Naive thymus-derived CD4-positive, alpha-beta T cell (primary cell): Measurements from ENCODE around the gene MEX3C. TPM values are rescaled to one million over a fixed set of nuclear protein-coding genes. Genes with fewer than 3 reads are reported as not detected.
A peak's percentile ranks its signal among the peaks of the same experiment; 100 is the strongest.

Experiments used
- ATAC-seq: fragments of 150-1000 bp; cut with Tn5 transposase; 2 replicates; pipeline ENCODE4 v1.10.0; 2021; ENCODE audit warnings: mild to moderate bottlenecking, moderate library complexity
- CTCF ChIA-PET: fragments of 350-600 bp; sonication (Branson Sonifier 250); formaldehyde crosslinking; loops from one replicate; lab custom pipeline; 2021; ENCODE audit warnings: antibody characterized with exemption; lab: Charles Lee
- POLR2A ChIA-PET: fragments of 350-600 bp; sonication (Branson Sonifier 250); formaldehyde crosslinking; loops from one replicate; lab custom pipeline; 2021; ENCODE audit warnings: antibody characterized with exemption, inconsistent platforms; lab: Charles Lee
- DNase-seq, 9 donors: peaks; one replicate each; pipeline versions ENCODE4 v3.0.0 to v3.0.0-alpha.2; 2020 to 2022; ENCODE audit warnings: mixed read lengths in 1 of 9
- H3K27ac ChIP-seq: one replicate; pipeline ENCODE4 v1.7.0; 2013; ENCODE audit warnings: mild to moderate bottlenecking, low read depth, low read length, moderate library complexity
- H3K27me3 ChIP-seq, 2 donors: one replicate each; pipeline ENCODE4 v1.7.0; 2013; ENCODE audit warnings: low read length in 2 of 2, mild to moderate bottlenecking in 2 of 2, moderate library complexity in 2 of 2; ENCODE audit not compliant: control insufficient read depth in 2 of 2, insufficient read depth in 2 of 2
- H3K36me3 ChIP-seq, 3 experiments: 1 replicate in 2 of 3; 2 replicates in 1 of 3; pipeline ENCODE4 v1.7.0; 2013; ENCODE audit warnings: low read length in 3 of 3, mild to moderate bottlenecking in 3 of 3, moderate library complexity in 1 of 3; ENCODE audit not compliant: insufficient read depth in 3 of 3, control insufficient read depth in 2 of 3
- H3K4me1 ChIP-seq, 2 donors: one replicate each; pipeline ENCODE4 v1.7.0; 2013; ENCODE audit warnings: low read length in 2 of 2, mild to moderate bottlenecking in 2 of 2, moderate library complexity in 1 of 2; ENCODE audit not compliant: control insufficient read depth in 2 of 2, insufficient read depth in 2 of 2
- H3K4me3 ChIP-seq: 2 replicates; pipeline ENCODE4 v1.7.0; 2013; ENCODE audit warnings: mild to moderate bottlenecking, low read length
- H3K9me3 ChIP-seq, 3 experiments: 1 replicate in 2 of 3; 2 replicates in 1 of 3; pipeline ENCODE4 v1.7.0; 2013; ENCODE audit warnings: low read length in 3 of 3; ENCODE audit not compliant: control insufficient read depth in 2 of 3
- H3K27ac Mint-ChIP-seq, 9 donors: one replicate each; pipeline ENCODE4 v1.8.0; 2020 to 2022; ENCODE audit warnings: mixed read lengths in 9 of 9, mild to moderate bottlenecking in 8 of 9, moderate library complexity in 5 of 9, inconsistent platforms in 2 of 9
- H3K27me3 Mint-ChIP-seq, 5 donors: one replicate each; pipeline ENCODE4 v1.8.0; 2021 to 2022; ENCODE audit warnings: mixed read lengths in 5 of 5, mild to moderate bottlenecking in 1 of 5
- H3K36me3 Mint-ChIP-seq, 5 donors: one replicate each; pipeline ENCODE4 v1.8.0; 2020 to 2022; ENCODE audit warnings: mixed read lengths in 5 of 5, mild to moderate bottlenecking in 3 of 5, inconsistent platforms in 1 of 5
- H3K4me1 Mint-ChIP-seq, 7 donors: one replicate each; pipeline ENCODE4 v1.8.0; 2020 to 2022; ENCODE audit warnings: mixed read lengths in 7 of 7, mild to moderate bottlenecking in 3 of 7, inconsistent platforms in 1 of 7
- H3K4me3 Mint-ChIP-seq, 10 donors: one replicate each; pipeline ENCODE4 v1.8.0; 2020 to 2022; ENCODE audit warnings: mild to moderate bottlenecking in 10 of 10, mixed read lengths in 10 of 10, moderate library complexity in 6 of 10, inconsistent platforms in 2 of 10
- H3K9me3 Mint-ChIP-seq, 11 donors: one replicate each; pipeline ENCODE4 v1.8.0; 2020 to 2022; ENCODE audit warnings: mixed read lengths in 11 of 11, mild to moderate bottlenecking in 4 of 11, inconsistent platforms in 1 of 11, moderate library complexity in 1 of 11
- intact Hi-C, 2 donors: fragments of 100-400 bp; cut with micrococcal nuclease; formaldehyde crosslinking; loops; one replicate each; pipeline ENCODE4 v1.15.1; 2023
- polyA plus RNA-seq, 2 donors: library from polyadenylated mRNA; unstranded; fragments of 300-500 nt; fragmentation: Illumina TruSeq; gene quantifications; one replicate each; pipeline ENCODE4 v1.2.3, GENCODE V29; 2021
- total RNA-seq, 6 experiments: library from RNA in 5 of 6; stranded (reverse) in 5 of 6; gene quantifications; 1 replicate in 5 of 6; 2 replicates in 1 of 6; pipeline ENCODE4 v1.2.3 and lab custom pipeline; 2021 to 2026

MEX3C gene
- total and polyA plus RNA-seq, 7 experiments from 2014 or later = 4.3 to 68.8 (median 49.9) TPM

DNA sequence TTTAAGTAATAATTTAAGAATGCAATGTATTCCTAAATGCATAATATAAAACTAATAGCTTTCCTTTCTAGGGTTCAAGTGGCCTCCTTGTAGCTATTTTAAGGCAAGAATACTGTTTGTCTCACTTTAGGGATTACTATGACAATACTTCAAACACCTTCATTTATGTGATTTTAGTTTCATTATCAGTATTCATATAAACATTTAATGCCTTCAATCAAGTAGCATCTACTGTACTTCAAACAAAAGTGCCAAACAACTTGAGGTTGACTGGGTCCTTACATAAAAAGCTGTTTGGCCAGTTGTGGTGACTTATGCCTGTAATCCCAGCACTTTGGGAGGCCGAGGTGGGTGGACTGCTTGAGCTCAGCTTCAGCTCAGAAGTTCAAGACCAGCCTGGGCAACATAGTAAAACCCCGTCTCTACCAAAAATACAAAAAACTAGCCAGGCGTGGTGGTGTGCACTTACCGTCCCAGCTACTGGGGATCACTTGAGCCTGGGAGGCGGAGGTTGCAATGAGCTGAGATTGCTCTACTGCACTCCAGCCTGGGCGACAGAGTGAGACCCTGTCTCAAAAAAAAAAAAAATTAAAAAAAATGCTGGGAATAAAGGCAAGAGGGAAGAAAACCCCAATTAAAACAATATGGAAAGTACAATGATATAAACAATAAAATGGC is 9.3 kb downstream of the MEX3C start:
- Histone ChIP-seq H3K4me3 (no peak overlapping the region), H3K27me3 (no peaks in the 10 kb centered on the region), H3K27ac (no peak overlapping the region), H3K36me3 (peaks cover 0 to 4% (median 0%) of the 10 kb centered on the region in 3 experiments), H3K4me1 (peaks cover 30 to 77% of the 10 kb centered on the region in 2 donors), H3K9me3 (no peaks in the 10 kb centered on the region)
- H3K27ac Mint-ChIP-seq = peak overlapping the region in 4 of 9 donors; percentile 42 to 77 (median 52)
- peaks cover 0 to 27% (median 17%) of the 10 kb centered on the region in 5 donors for H3K36me3 Mint-ChIP-seq
- no peaks in the 10 kb centered on the region for H3K27me3 Mint-ChIP-seq
- ChIA-PET POLR2A (interaction anchor here (0.9 to 2.8 kb wide), 3 partner anchors 8 to 310 kb away, joined by 3 to 16 read pairs (median 3); partner anchors contain the start of gene MEX3C), CTCF (no interaction called here)
- peak overlapping the region in 4 of 10 donors; percentile 16 to 62 (median 58) for H3K4me3 Mint-ChIP-seq
- peak; percentile 16 for ATAC-seq
- H3K9me3 Mint-ChIP-seq = no peaks in the 10 kb centered on the region
- DNase-seq = peak in 1 of 9 donors; percentile 20
- intact Hi-C loops = loop anchor here in 1 of 2 donors (1.0 kb wide), 1 partner anchor 8 kb away; no protein-coding TSS in a partner anchor
- peaks cover 35 to 89% (median 80%) of the 10 kb centered on the region in 7 donors for H3K4me1 Mint-ChIP-seq

DNA sequence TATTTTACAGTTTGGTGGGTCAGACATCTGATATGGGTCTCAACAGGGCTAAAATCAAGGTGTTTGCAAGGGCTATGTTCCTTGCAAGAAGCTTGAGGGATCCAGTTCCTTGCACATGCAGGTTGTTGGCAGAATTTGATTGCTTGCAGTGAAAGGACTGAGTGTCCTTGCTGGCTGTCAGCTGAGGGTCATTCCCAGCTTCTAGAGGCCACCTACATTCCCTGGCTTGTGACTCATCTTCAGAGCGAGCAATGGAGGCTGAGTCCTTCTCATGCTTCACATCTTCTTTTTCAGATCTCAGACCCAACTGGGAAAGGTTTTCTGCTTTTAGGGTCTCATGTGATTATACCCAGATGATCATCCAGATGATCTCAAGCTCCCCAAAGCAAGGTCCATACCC is 12.4 kb downstream of the MEX3C start:
- intact Hi-C loops = no loop called here
- H3K4me3 ChIP-seq = no peak overlapping the region
- no peaks in the 10 kb centered on the region for H3K9me3 Mint-ChIP-seq
- ATAC-seq = no peak
- peak overlapping the region in 1 of 9 donors; percentile 54 for H3K27ac Mint-ChIP-seq
- H3K4me1 ChIP-seq = peaks cover 9 to 66% of the 10 kb centered on the region in 2 donors
- H3K36me3 Mint-ChIP-seq = peaks cover 0 to 28% (median 20%) of the 10 kb centered on the region in 5 donors
- no peaks in the 10 kb centered on the region for H3K9me3 ChIP-seq
- ChIA-PET POLR2A (interaction anchor here (0.9 kb wide), 1 partner anchor 10 kb away, joined by 3 read pairs; no protein-coding TSS in a partner anchor), CTCF (no interaction called here)
- H3K27me3 ChIP-seq = no peaks in the 10 kb centered on the region
- H3K27ac ChIP-seq = no peak overlapping the region
- peaks cover 0 to 4% (median 0%) of the 10 kb centered on the region in 3 experiments for H3K36me3 ChIP-seq
- DNase-seq = no peak
- H3K27me3 Mint-ChIP-seq = no peaks in the 10 kb centered on the region
- H3K4me3 Mint-ChIP-seq = no peak overlapping the region
- H3K4me1 Mint-ChIP-seq = peaks cover 31 to 88% (median 75%) of the 10 kb centered on the region in 7 donors

DNA sequence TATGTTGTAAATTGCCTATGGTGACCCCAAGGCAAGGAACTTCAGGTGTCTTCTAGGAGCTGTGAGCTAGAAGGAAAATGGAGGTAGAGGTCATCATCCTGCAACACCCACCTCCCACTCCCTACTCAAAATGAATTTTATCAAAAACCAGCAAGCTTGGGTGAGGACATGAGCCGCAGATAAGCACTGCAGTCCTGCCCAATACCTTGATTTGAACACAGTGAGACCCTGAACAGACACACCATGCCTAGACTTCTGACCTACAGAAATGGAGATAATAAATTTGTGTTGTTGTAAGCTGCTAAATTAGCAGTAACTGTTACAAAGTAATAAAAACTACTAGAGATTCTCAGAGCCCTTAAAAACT is 13.4 kb downstream of the MEX3C start:
- ChIA-PET POLR2A (interaction anchor here (2.5 kb wide), 1 partner anchor 13 kb away, joined by 10 read pairs; the partner anchor contains the start of gene MEX3C), CTCF (interaction anchor here (0.6 kb wide), 1 partner anchor 32 kb away, joined by 3 read pairs; no protein-coding TSS in a partner anchor)
- H3K4me1 Mint-ChIP-seq = peaks cover 35 to 86% (median 77%) of the 10 kb centered on the region in 7 donors
- peaks cover 0 to 26% (median 20%) of the 10 kb centered on the region in 5 donors for H3K36me3 Mint-ChIP-seq
- intact Hi-C loops = no loop called here
- H3K27me3 Mint-ChIP-seq = no peaks in the 10 kb centered on the region
- Histone ChIP-seq H3K4me3 (no peak overlapping the region), H3K9me3 (no peaks in the 10 kb centered on the region), H3K27ac (no peak overlapping the region), H3K27me3 (no peaks in the 10 kb centered on the region), H3K36me3 (peaks cover 0 to 4% (median 0%) of the 10 kb centered on the region in 3 experiments), H3K4me1 (peaks cover 7 to 61% of the 10 kb centered on the region in 2 donors)
- H3K9me3 Mint-ChIP-seq = no peaks in the 10 kb centered on the region
- ATAC-seq = no peak
- no peak overlapping the region for H3K4me3 Mint-ChIP-seq
- peak overlapping the region in 1 of 9 donors; percentile 34 for H3K27ac Mint-ChIP-seq
- DNase-seq = no peak

DNA sequence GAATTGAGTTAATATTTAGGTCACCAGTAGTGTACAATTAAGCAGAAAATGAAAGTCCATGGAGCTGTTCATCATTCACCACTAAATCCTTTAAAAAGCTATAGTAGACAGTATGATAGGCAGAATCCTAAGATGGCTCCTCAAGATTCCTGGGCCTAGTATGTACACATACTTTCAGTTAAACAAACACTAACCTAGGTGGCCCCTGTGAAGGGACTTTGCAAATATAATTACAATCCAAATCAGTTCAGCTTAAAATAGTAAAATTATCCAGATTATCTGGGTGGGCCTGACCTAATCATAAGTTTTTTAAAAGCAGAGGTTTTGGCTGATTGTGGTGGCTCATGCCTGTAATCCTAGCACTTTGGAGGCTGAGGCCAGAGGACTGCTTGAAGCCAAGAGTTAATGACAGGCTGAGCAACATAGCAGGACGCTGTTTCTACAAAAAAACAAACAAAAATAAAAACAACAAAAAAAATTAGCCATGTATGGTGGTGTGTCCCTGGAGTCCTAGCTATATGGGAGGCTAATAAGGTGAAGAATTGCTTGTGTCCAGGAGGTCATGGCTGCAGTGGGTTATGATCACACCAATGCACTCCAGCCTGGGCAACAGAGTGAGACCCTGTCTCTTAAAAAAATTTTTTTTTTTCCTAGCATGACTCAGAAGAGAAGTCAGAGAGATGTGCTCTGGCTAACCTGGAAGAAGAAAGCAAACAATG is 13.9 kb downstream of the MEX3C start:
- peaks cover 7 to 56% of the 10 kb centered on the region in 2 donors for H3K4me1 ChIP-seq
- no peaks in the 10 kb centered on the region for H3K9me3 Mint-ChIP-seq
- ATAC-seq (no peak), DNase-seq (no peak)
- H3K27ac ChIP-seq = no peak overlapping the region
- H3K4me1 Mint-ChIP-seq = peaks cover 35 to 83% (median 72%) of the 10 kb centered on the region in 7 donors
- H3K36me3 ChIP-seq = peaks cover 0 to 4% (median 0%) of the 10 kb centered on the region in 3 experiments
- H3K9me3 ChIP-seq = no peaks in the 10 kb centered on the region
- H3K36me3 Mint-ChIP-seq = peaks cover 0 to 26% (median 20%) of the 10 kb centered on the region in 5 donors
- H3K4me3 ChIP-seq = no peak overlapping the region
- H3K27me3 Mint-ChIP-seq = no peaks in the 10 kb centered on the region
- intact Hi-C loops = loop anchor here in 1 of 2 donors (1.0 kb wide), 1 partner anchor 8 kb away; no protein-coding TSS in a partner anchor
- no peak overlapping the region for H3K4me3 Mint-ChIP-seq
- no peaks in the 10 kb centered on the region for H3K27me3 ChIP-seq
- POLR2A ChIA-PET = interaction anchor here (2.5 kb wide), 1 partner anchor 13 kb away, joined by 10 read pairs; the partner anchor contains the start of gene MEX3C
- CTCF ChIA-PET = no interaction called here
- peak overlapping the region in 1 of 9 donors; percentile 28 for H3K27ac Mint-ChIP-seq

DNA sequence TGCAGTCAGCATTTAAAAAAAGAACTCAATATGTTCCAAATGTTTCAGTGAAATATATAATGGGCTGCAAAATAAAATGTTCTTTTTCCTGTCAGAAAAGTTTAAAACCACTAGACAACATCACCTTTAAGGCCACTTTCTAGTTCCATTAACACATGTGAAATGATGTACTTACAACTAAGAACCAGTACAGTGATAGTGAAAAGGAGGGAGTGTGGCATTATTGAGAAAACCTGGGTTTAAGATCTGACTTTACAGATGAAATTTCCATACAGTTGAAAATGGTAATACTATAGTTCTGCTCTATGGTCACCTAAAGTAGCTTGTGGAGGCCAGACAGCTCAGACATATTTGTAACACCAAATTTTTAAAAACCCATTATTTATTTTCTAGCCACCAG is 14.7 kb downstream of the MEX3C start:
- no peaks in the 10 kb centered on the region for H3K27me3 ChIP-seq
- intact Hi-C loops = loop anchor here in 1 of 2 donors (1.0 kb wide), 1 partner anchor 8 kb away; no protein-coding TSS in a partner anchor
- no peak for DNase-seq
- Mint-ChIP-seq H3K9me3 (no peaks in the 10 kb centered on the region), H3K4me1 (peaks cover 30 to 83% (median 68%) of the 10 kb centered on the region in 7 donors), H3K36me3 (peaks cover 0 to 27% (median 21%) of the 10 kb centered on the region in 5 donors), H3K4me3 (no peak overlapping the region), H3K27ac (peak overlapping the region in 2 of 9 donors; percentile 28 to 43), H3K27me3 (no peaks in the 10 kb centered on the region)
- H3K9me3 ChIP-seq = no peaks in the 10 kb centered on the region
- ChIA-PET POLR2A (interaction anchor here (2.5 kb wide), 1 partner anchor 14 kb away, joined by 10 read pairs; the partner anchor contains the start of gene MEX3C), CTCF (no interaction called here)
- peaks cover 0 to 4% (median 0%) of the 10 kb centered on the region in 3 experiments for H3K36me3 ChIP-seq
- H3K27ac ChIP-seq = no peak overlapping the region
- no peak overlapping the region for H3K4me3 ChIP-seq
- peaks cover 7 to 49% of the 10 kb centered on the region in 2 donors for H3K4me1 ChIP-seq
- no peak for ATAC-seq

DNA sequence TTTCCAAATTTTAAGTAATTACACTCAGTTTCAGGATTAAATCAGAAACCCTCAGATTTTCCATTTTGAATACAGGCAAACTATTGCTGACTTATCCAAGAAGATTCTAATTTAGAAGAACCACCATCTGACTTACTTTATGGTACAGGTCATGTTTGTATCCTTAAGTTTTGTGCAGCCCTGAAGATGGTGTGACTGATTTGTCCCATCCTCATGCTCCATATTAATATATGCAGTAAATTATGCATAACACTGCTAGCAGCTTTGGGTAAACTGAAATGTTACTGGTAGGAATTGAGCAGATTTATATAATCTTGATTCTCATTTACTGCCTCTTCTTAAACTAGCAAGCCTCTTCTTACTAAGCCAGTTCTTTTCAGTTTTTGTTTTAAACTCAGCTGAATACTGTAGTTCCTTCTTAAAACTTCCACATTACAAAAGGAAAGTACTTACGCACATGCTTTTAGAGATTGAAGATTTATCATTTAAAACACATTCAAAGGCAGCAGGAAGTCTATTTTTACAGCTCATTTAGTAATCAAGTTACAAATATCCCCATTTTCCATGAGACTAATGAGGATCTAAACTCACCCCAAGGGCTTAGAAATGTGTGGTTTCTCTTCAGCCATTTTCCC is 25.7 kb downstream of the MEX3C start:
- ChIA-PET POLR2A (interaction anchor here (0.5 to 1.0 kb wide), 3 partner anchors 17 to 1742 kb away, joined by 3 read pairs; no protein-coding TSS in a partner anchor), CTCF (no interaction called here)
- no peaks in the 10 kb centered on the region for H3K9me3 Mint-ChIP-seq
- intact Hi-C loops = loop anchor here in 1 of 2 donors (2.0 kb wide), 1 partner anchor 23 kb away; no protein-coding TSS in a partner anchor
- peaks cover 6 to 71% (median 36%) of the 10 kb centered on the region in 7 donors for H3K4me1 Mint-ChIP-seq
- H3K27me3 ChIP-seq = no peaks in the 10 kb centered on the region
- peaks cover 6 to 23% (median 14%) of the 10 kb centered on the region in 5 donors for H3K36me3 Mint-ChIP-seq
- no peak overlapping the region for H3K27ac ChIP-seq
- H3K4me3 Mint-ChIP-seq = peak overlapping the region in 1 of 10 donors; percentile 18
- no peaks in the 10 kb centered on the region for H3K9me3 ChIP-seq
- H3K4me1 ChIP-seq = no peaks in the 10 kb centered on the region
- DNase-seq (no peak), ATAC-seq (no peak)
- H3K36me3 ChIP-seq = peaks cover 4 to 6% (median 6%) of the 10 kb centered on the region in 3 experiments
- H3K27ac Mint-ChIP-seq = peak overlapping the region in 7 of 9 donors; percentile 22 to 83 (median 46)
- H3K27me3 Mint-ChIP-seq = no peaks in the 10 kb centered on the region
- no peak overlapping the region for H3K4me3 ChIP-seq
